Sigmoid colon (tissue), 7 donors: ENCODE data around the gene SMIM24. TPM values are rescaled to one million over a fixed set of nuclear protein-coding genes. Genes with fewer than 3 reads are reported as not detected.
A peak's percentile ranks its signal among the peaks of the same experiment; 100 is the strongest.

Source experiments
- DNase-seq: peaks from one replicate; pipeline ENCODE4 v3.0.0-alpha.2; 2019
- H3K27ac ChIP-seq, 4 donors: fragments of 200-600 bp; sonication (generic); one replicate each; pipeline ENCODE4 v1.5.1; 2016 to 2019; ENCODE audit warnings: mild to moderate bottlenecking in 1 of 4
- H3K27me3 ChIP-seq, 3 donors: fragments of 200-600 bp; sonication (generic); one replicate each; pipeline ENCODE4 v1.5.1; 2019; ENCODE audit warnings: mild to moderate bottlenecking in 1 of 3
- H3K36me3 ChIP-seq, 4 donors: fragments of 200-600 bp; sonication (generic); one replicate each; pipeline ENCODE4 v1.5.1; 2016 to 2019
- H3K4me1 ChIP-seq, 4 donors: fragments of 200-600 bp; sonication (generic); one replicate each; pipeline ENCODE4 v1.5.1; 2017 to 2019
- H3K4me3 ChIP-seq, 4 donors: fragments of 200-600 bp; sonication (generic); one replicate each; pipeline ENCODE4 v1.5.1; 2017 to 2019; ENCODE audit warnings: mild to moderate bottlenecking in 2 of 4, moderate library complexity in 1 of 4
- H3K9me3 ChIP-seq, 4 donors: fragments of 200-600 bp in 3 of 4; sonication (generic) in 3 of 4; one replicate each; pipeline versions ENCODE4 v1.5.1 to v1.6.1; 2013 to 2019
- CTCF ChIP-seq, 4 experiments: fragments of 450-650 bp in 3 of 4; fragments of 200-600 bp in 1 of 4; IDR thresholded peaks; one replicate each; pipeline ENCODE4 v1.5.1; 2016 to 2019; ENCODE audit warnings: antibody characterized with exemption in 4 of 4, mild to moderate bottlenecking in 3 of 4, moderate library complexity in 2 of 4
- EP300 ChIP-seq, 4 donors: sonication (generic); formaldehyde crosslinking; IDR thresholded peaks; one replicate each; pipeline ENCODE4 v1.6.1; 2017; ENCODE audit warnings: antibody characterized with exemption in 4 of 4
- POLR2A ChIP-seq, 2 donors: fragments of 450-650 bp; IDR thresholded peaks; one replicate each; pipeline ENCODE4 v1.6.1; 2016; ENCODE audit warnings: antibody characterized with exemption in 2 of 2, mild to moderate bottlenecking in 2 of 2, moderate library complexity in 2 of 2
- POLR2AphosphoS5 ChIP-seq, 4 donors: sonication (generic); formaldehyde crosslinking; IDR thresholded peaks; one replicate each; pipeline ENCODE4 v1.6.1; 2017; ENCODE audit warnings: antibody characterized with exemption in 4 of 4
- WGBS, 2 donors: extraction: QIAGEN DNeasy Blood & Tissue Kit; methylation state at CpG; one replicate each; pipeline ENCODE4 v1.1.7; 2013; 5-methylcytosine and 5-hydroxymethylcytosine counted together
- intact Hi-C: fragments of 100-400 bp; cut with DNase I; formaldehyde crosslinking; loops from one replicate; pipeline ENCODE4 v1.15.1; 2023
- polyA plus RNA-seq, 3 donors: library from polyadenylated mRNA; stranded (reverse); fragments of 200-250 nt; gene quantifications; one replicate each; pipeline ENCODE4 v1.2.3, GENCODE V29; 2013
- total RNA-seq, 4 donors: library from RNA; depleted of rRNA; stranded (reverse); fragments of >200 nt; gene quantifications; one replicate each; pipeline ENCODE4 v1.1.0, GENCODE V29; 2016
- donor health status: healthy with polysubstance abuse.
- donor health status: Bipolar disorder and iron deficiency.
- donor health status: healthy.

Gene SMIM24
- total and polyA plus RNA-seq, 7 donors: 15.1 to 72.7 (median 30.3) TPM; not detected in 4

GRCh38 chr19:3503036-3503572 is 22.8 kb upstream of the SMIM24 start:
- H3K4me3 ChIP-seq: no peak overlapping the region
- WGBS, 2 donors: 86 to 87% methylated on average over 13 of the region's 13 CpGs
- H3K36me3 ChIP-seq: no peaks in the 10 kb centered on the region
- H3K9me3 ChIP-seq: no peaks in the 10 kb centered on the region
- no peak overlapping the region for H3K27ac ChIP-seq
- no peak for TF ChIP-seq EP300 (IDR thresholded peaks at IDR 0.05)
- TF ChIP-seq POLR2AphosphoS5 (IDR thresholded peaks at IDR 0.05): no peak
- TF ChIP-seq CTCF (IDR thresholded peaks at IDR 0.05): no peak
- no peak for TF ChIP-seq POLR2A (IDR thresholded peaks at IDR 0.05)
- no peak for DNase-seq
- H3K4me1 ChIP-seq: peaks cover 0 to 36% (median 31%) of the 10 kb centered on the region in 4 donors
- intact Hi-C loops: no loop called here
- no peaks in the 10 kb centered on the region for H3K27me3 ChIP-seq

- 91 to 93% methylated on average over 3 of the region's 3 CpGs for WGBS, 2 donors
- peaks cover 0 to 7% (median 2%) of the 10 kb centered on the region in 4 donors for H3K36me3 ChIP-seq
- H3K4me1 ChIP-seq: peaks cover 0 to 23% (median 18%) of the 10 kb centered on the region in 4 donors
- no peak overlapping the region for H3K4me3 ChIP-seq
- no peaks in the 10 kb centered on the region for H3K27me3 ChIP-seq
- no peak for DNase-seq
- no peak overlapping the region for H3K27ac ChIP-seq
- H3K9me3 ChIP-seq: no peaks in the 10 kb centered on the region
- intact Hi-C loops: no loop called here
- TF ChIP-seq POLR2A (IDR thresholded peaks at IDR 0.05) (no peak), EP300 (IDR thresholded peaks at IDR 0.05) (no peak), POLR2AphosphoS5 (IDR thresholded peaks at IDR 0.05) (no peak), CTCF (IDR thresholded peaks at IDR 0.05) (no peak)
These were observed 21.5 kb upstream of the SMIM24 start for GRCh38 chr19:3501780-3502179.

- peak; percentile 97 for DNase-seq
- Histone ChIP-seq H3K4me3 (peak within 1 kb of the TSS; percentile 82 to 95 (median 90)), H3K27ac (peak within 1 kb of the TSS; percentile 85 to 90 (median 86)), H3K36me3 (peaks cover 7 to 20% (median 13%) of the 10 kb centered on the region in 4 donors), H3K9me3 (no peaks in the 10 kb centered on the region), H3K27me3 (no peaks in the 10 kb centered on the region), H3K4me1 (peaks cover 0 to 23% (median 15%) of the 10 kb centered on the region in 4 donors)
- 0 to 1% methylated on average over 52 of the region's 52 CpGs for WGBS, 2 donors
- intact Hi-C loops: no loop called here
- TF ChIP-seq POLR2AphosphoS5 (IDR thresholded peaks at IDR 0.05) (peak; percentile 42 to 78 (median 68)), CTCF (IDR thresholded peaks at IDR 0.05) (no peak)
These were observed 20.2 kb upstream of the SMIM24 start, which contains the start of gene DOHH for GRCh38 chr19:3500429-3501101. TSS of gene DOHH (minus strand) at chr19:3500674. CDS start at chr19:3496814, 3,860 bp downstream.

DNA sequence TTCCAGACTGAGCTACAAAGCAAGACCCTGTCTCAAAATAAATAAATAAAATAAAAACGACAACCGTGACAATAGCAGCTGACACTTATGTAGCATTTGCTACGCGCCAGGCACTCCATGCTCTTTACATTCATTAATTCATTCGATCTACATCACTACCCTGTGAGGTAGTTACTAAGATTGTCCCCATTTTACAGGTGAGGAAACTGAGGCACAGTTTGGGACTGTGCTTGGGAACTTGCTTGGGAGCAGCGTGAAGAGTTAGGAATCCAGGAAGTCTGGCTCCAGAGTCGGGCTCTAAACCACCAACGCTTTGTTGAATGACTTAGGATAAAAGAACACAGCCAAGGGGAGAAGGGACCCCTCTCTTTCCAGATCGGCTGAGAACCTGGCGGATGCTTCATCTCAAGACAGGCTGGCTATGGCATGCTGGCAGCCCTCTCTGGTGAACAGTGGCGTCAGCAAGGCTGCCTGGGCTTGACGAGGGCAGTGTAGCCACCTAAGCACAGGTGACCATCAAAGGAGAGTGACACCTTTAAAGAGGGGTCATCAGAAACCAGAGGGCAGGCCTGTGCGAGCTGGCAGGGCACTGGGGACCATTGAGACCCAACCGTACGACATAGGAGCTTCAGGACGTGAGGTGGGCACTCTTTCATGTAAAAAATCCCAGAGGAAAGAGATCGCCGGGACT is 19.6 kb upstream of the SMIM24 start:
- Histone ChIP-seq H3K27me3 (no peaks in the 10 kb centered on the region), H3K9me3 (no peaks in the 10 kb centered on the region), H3K4me1 (peaks cover 0 to 18% (median 11%) of the 10 kb centered on the region in 4 donors), H3K27ac (peak overlapping the region; percentile 85 to 90 (median 86)), H3K36me3 (peaks cover 7 to 26% (median 19%) of the 10 kb centered on the region in 4 donors), H3K4me3 (peak overlapping the region; percentile 82 to 95 (median 90))
- no peak for DNase-seq
- intact Hi-C loops: no loop called here
- WGBS, 2 donors: 20 to 24% methylated on average over 18 of the region's 18 CpGs
- no peak for TF ChIP-seq POLR2A (IDR thresholded peaks at IDR 0.05)
- TF ChIP-seq EP300 (IDR thresholded peaks at IDR 0.05): no peak
- no peak for TF ChIP-seq CTCF (IDR thresholded peaks at IDR 0.05)
- TF ChIP-seq POLR2AphosphoS5 (IDR thresholded peaks at IDR 0.05): no peak
